ENCODE data around the gene TMEM170B. TPM values are rescaled to one million over a fixed set of nuclear protein-coding genes. Genes with fewer than 3 reads are reported as not detected.
A peak's percentile ranks its signal among the peaks of the same experiment; 100 is the strongest.

TMEM170B gene
- polyA plus RNA-seq, 3 donors, result 9.1 to 11.5 (median 9.8) TPM

DNA sequence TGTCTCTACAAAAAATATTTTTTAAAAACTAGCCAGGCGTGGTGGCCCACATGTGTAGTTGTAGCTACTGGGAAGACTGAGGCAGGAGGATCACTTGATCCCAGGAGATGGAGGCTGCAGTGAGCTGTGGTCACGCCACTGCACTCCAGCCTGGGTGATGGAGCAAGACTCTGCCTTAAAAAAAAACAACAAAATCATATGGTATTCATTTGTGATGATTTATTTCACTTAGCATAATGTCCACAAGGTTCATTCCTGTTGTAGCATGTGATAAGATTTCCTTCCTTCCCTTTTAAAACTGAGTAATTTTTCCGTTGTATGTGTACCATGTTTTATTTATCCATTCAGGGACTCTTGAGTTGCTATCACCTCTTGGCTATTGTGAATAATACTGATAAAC, 26.2 kb downstream of the TMEM170B start:
- DNase-seq (ENCODE audit: extremely low read depth in 1 of 11, low read depth in 9 of 11, low spot score in 4 of 11), result no peak

DNA sequence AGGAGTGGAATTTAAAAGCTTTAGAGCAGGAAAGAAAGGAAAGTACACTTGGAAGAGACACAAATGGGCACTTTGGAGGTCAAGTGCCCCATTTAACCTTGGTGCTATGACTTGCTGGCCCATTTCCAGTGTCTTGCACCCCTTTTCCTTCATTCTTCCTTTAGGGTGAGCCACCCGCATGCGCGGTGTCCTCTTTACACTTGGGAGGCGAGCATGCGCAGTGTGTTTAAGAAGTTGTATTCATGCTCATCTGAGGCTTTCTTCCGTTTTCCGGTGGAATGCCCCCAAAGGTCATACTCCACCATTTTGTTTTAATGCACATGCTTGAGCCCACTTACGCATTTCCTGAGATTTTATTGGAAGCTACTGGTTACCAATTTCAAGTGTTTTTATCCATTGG, 29.1 kb downstream of the TMEM170B start:
- no peak for DNase-seq (ENCODE audit: extremely low read depth in 1 of 11, low read depth in 9 of 11, low spot score in 4 of 11)

GRCh38 chr6:11571073-11571472, 33.5 kb downstream of the TMEM170B start:
- DNase-seq (ENCODE audit: extremely low read depth in 1 of 11, low read depth in 9 of 11, low spot score in 4 of 11), result no peak

- DNase-seq (ENCODE audit: extremely low read depth in 1 of 11, low read depth in 9 of 11, low spot score in 4 of 11), result peak in 10 of 11 donors; percentile 33 to 74 (median 49)
Measured at GRCh38 chr6:11575408-11576033, 38.0 kb downstream of the TMEM170B start.

- no peak for DNase-seq (ENCODE audit: extremely low read depth in 1 of 11, low read depth in 9 of 11, low spot score in 4 of 11)
Measured at GRCh38 chr6:11580686-11581405, 43.3 kb downstream of the TMEM170B start.

DNA sequence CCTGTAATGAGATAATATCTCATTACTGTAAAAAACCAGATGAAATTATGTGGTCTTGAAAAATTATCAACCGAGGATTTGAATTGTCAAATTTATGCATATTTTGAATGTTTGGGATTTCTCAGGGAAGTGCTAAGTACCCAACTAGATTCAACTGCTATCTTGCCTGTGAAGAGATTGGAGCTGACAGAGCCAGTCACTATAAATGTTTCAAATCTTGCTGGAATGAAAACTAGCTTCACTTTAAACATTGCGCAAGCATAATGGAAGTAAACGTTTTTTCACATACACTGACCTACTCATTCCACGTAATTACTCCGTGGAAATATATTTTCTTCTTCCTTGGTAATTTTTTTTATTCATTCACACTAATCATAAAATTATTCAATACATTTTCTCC, 46.7 kb downstream of the TMEM170B start:
- DNase-seq (ENCODE audit: extremely low read depth in 1 of 11, low read depth in 9 of 11, low spot score in 4 of 11), result no peak

DNA sequence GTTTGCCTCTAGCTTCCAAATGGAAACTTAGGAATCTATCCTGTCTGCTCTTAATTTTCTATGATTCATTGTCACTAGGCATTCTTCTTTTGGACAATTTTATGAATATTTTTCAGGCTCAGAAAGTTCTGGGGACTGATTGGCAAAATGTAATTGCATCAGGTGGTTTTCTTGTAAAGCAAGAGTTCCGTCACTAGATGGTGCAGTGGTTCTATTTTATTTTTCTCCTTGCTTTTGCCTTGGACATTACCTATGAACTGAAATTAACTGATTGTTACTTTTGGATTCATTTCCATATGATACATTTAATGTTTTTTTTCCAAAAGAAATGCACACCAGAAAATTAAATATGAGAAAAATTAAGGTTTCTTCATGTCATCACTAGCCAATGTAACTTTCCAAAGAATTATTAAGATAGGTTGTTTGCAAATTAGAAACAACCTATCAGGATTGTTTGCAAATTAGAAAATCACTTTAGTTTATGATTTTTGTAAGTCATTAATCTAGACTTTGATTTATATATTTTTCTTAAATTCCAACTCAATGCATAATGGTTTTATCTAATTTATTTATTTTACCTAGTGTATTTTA, 48.0 kb downstream of the TMEM170B start:
- peak in 2 of 11 donors; percentile 49 to 57 for DNase-seq (ENCODE audit: extremely low read depth in 1 of 11, low read depth in 9 of 11, low spot score in 4 of 11)

DNA sequence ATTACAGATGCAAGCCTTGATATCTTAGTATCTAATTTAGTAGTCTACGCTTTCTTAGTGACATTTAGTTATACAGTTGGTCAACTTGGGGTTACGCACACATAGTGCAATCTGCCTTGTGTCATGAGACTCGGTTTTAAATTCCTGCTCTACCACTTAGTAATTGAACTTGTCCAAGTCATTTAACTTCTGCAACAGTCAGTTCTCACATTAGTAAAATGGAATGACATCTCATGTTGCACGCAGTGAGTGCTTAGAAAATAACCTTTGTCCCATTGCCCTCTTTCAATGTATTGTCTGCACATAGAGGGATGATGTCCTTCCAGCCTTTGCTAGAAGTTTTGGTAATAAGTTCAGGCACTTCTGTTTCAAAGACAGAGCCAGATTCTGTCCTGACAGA, 48.6 kb downstream of the TMEM170B start:
- DNase-seq (ENCODE audit: extremely low read depth in 1 of 11, low read depth in 9 of 11, low spot score in 4 of 11), result no peak

GRCh38 chr6:11586536-11586935, 49.0 kb downstream of the TMEM170B start:
- DNase-seq (ENCODE audit: extremely low read depth in 1 of 11, low read depth in 9 of 11, low spot score in 4 of 11), result no peak

GRCh38 chr6:11589261-11589660, 51.7 kb downstream of the TMEM170B start:
- DNase-seq (ENCODE audit: extremely low read depth in 1 of 11, low read depth in 9 of 11, low spot score in 4 of 11), result no peak

- DNase-seq (ENCODE audit: extremely low read depth in 1 of 11, low read depth in 9 of 11, low spot score in 4 of 11), result no peak
Measured at GRCh38 chr6:11592294-11592906, 54.9 kb downstream of the TMEM170B start.

- DNase-seq (ENCODE audit: extremely low read depth in 1 of 11, low read depth in 9 of 11, low spot score in 4 of 11), result no peak
Measured at GRCh38 chr6:11593096-11593495, 55.5 kb downstream of the TMEM170B start.

GRCh38 chr6:11595903-11596302, 58.4 kb downstream of the TMEM170B start:
- DNase-seq (ENCODE audit: extremely low read depth in 1 of 11, low read depth in 9 of 11, low spot score in 4 of 11), result no peak

- DNase-seq (ENCODE audit: extremely low read depth in 1 of 11, low read depth in 9 of 11, low spot score in 4 of 11), result no peak
Measured at GRCh38 chr6:11596640-11597237, 59.2 kb downstream of the TMEM170B start.

- no peak for DNase-seq (ENCODE audit: extremely low read depth in 1 of 11, low read depth in 9 of 11, low spot score in 4 of 11)
Measured at GRCh38 chr6:11598687-11599086, 61.1 kb downstream of the TMEM170B start.

GRCh38 chr6:11600251-11600650, 62.7 kb downstream of the TMEM170B start:
- no peak for DNase-seq (ENCODE audit: extremely low read depth in 1 of 11, low read depth in 9 of 11, low spot score in 4 of 11)

DNA sequence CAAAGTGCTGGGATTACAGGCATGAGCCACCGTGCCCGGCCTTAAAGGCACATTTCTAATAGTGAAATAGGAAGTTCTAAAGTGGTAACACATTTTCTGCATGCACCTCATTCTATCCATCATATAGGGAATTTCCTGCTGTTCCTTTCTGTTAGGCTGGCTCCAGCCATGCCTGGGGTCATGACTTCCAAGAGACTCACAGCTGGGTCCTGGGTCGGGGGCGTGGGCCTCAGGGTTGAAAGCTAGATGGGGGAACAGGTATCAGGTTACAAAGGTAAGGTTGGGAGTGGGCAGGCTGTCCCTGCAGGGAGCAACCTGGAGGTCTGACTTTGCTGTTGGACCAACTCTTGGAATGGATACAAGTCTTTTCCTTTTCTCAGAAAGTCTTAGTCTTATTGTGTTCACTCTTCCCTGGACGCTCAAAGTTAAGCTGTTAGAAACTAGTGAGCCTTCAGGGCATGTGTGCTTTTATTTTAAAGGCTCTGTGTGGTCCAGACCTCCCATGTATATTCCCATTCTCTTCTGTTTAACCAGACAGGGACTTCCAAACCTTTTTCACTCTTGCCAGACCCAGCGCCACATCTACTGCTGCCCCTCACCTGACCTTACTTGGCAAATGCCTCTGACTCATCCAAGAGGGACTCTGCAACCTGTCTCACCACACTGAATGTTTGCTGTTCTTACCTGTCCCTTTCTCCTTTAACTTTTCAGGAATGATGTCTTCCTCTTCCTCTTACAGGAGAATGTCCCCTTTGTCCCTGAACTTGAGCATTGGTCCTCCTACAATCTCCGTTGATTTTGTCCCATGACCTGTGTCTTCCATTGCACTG, 64.4 kb downstream of the TMEM170B start:
- no peak for DNase-seq (ENCODE audit: extremely low read depth in 1 of 11, low read depth in 9 of 11, low spot score in 4 of 11)

GRCh38 chr6:11604215-11604614, 66.7 kb downstream of the TMEM170B start:
- no peak for DNase-seq (ENCODE audit: extremely low read depth in 1 of 11, low read depth in 9 of 11, low spot score in 4 of 11)
